CD14-positive monocyte (primary cell): ENCODE results near the gene CD3D. TPM values are rescaled to one million over a fixed set of nuclear protein-coding genes. Genes with fewer than 3 reads are reported as not detected.

ENCODE experiments used
- DNase-seq, 3 donors: peaks; one replicate each; pipeline ENCODE4 v3.0.0-alpha.2; 2011 to 2022
- H2AFZ ChIP-seq: 2 replicates; pipeline ENCODE4 v1.6.0; 2012; ENCODE audit warnings: mild to moderate bottlenecking, low read depth, low read length, inconsistent platforms; ENCODE audit not compliant: insufficient read depth, poor library complexity, severe bottlenecking
- H3K27ac ChIP-seq, 2 donors: 1 replicate in 1 of 2; 2 replicates in 1 of 2; pipeline ENCODE4 v1.5.1; 2012 to 2013; ENCODE audit warnings: low read length in 2 of 2, control low read depth in 1 of 2, inconsistent platforms in 1 of 2, low read depth in 1 of 2, mild to moderate bottlenecking in 1 of 2
- H3K27me3 ChIP-seq, 2 donors: one replicate each; pipeline versions ENCODE4 v1.6.0 to v1.6.1; 2011 to 2013; ENCODE audit warnings: low read length in 2 of 2; ENCODE audit not compliant: control insufficient read depth in 2 of 2, insufficient read depth in 2 of 2
- H3K36me3 ChIP-seq, 2 donors: replicated peaks in 1 of 2; 1 replicate in 1 of 2; 2 replicates in 1 of 2; pipeline versions ENCODE4 v1.5.1 to v1.6.1; 2012 to 2013; ENCODE audit warnings: low read length in 2 of 2, control low read depth in 1 of 2, inconsistent platforms in 1 of 2, mild to moderate bottlenecking in 1 of 2; ENCODE audit not compliant: insufficient read depth in 2 of 2, control insufficient read depth in 1 of 2
- H3K4me1 ChIP-seq, 2 donors: 1 replicate in 1 of 2; 2 replicates in 1 of 2; pipeline versions ENCODE4 v1.5.1 to v1.6.1; 2012 to 2013; ENCODE audit warnings: low read length in 2 of 2, control low read depth in 1 of 2, inconsistent platforms in 1 of 2, mild to moderate bottlenecking in 1 of 2, moderate library complexity in 1 of 2; ENCODE audit not compliant: insufficient read depth in 2 of 2, control insufficient read depth in 1 of 2
- H3K4me2 ChIP-seq: replicated peaks from 2 replicates; pipeline ENCODE3; 2012; ENCODE audit warnings: low read length, moderate library complexity, mild to moderate bottlenecking; ENCODE audit not compliant: poor library complexity, severe bottlenecking; ENCODE audit errors: extremely low read depth
- H3K4me3 ChIP-seq, 3 experiments: fragments of 200-600 bp in 1 of 3; sonication (generic) in 1 of 3; replicated peaks in 1 of 3; 1 replicate in 2 of 3; 2 replicates in 1 of 3; pipeline ENCODE4 v1.5.1; 2011 to 2013; ENCODE audit warnings: low read length in 3 of 3, mild to moderate bottlenecking in 3 of 3, control low read depth in 2 of 3, low read depth in 2 of 3, inconsistent platforms in 1 of 3, moderate library complexity in 1 of 3
- H3K79me2 ChIP-seq: 2 replicates; pipeline ENCODE4 v1.6.0; 2012; ENCODE audit warnings: mild to moderate bottlenecking, control low read depth, inconsistent platforms, low read length, moderate library complexity; ENCODE audit not compliant: insufficient read depth
- H3K9ac ChIP-seq: 2 replicates; pipeline ENCODE4 v1.6.0; 2017; ENCODE audit warnings: low read length, mild to moderate bottlenecking; ENCODE audit not compliant: insufficient read depth, poor library complexity, severe bottlenecking
- H3K9me3 ChIP-seq, 2 donors: replicated peaks in 1 of 2; 1 replicate in 1 of 2; 2 replicates in 1 of 2; pipeline versions ENCODE4 v1.5.1 to v1.6.1; 2012 to 2013; ENCODE audit warnings: low read length in 2 of 2, control low read depth in 1 of 2; ENCODE audit not compliant: control insufficient read depth in 1 of 2, insufficient read depth in 1 of 2
- H4K20me1 ChIP-seq: 2 replicates; pipeline ENCODE4 v1.6.0; 2012; ENCODE audit warnings: mild to moderate bottlenecking, low read length, control low read depth, moderate library complexity; ENCODE audit not compliant: insufficient read depth
- H3K27ac Mint-ChIP-seq, 7 donors: one replicate each; pipeline ENCODE4 v1.8.0; 2020; ENCODE audit warnings: mild to moderate bottlenecking in 7 of 7, mixed read lengths in 7 of 7, moderate library complexity in 6 of 7, inconsistent platforms in 2 of 7
- H3K27me3 Mint-ChIP-seq, 3 donors: one replicate each; pipeline ENCODE4 v1.8.0; 2021 to 2022; ENCODE audit warnings: low read depth in 3 of 3, mild to moderate bottlenecking in 3 of 3, mixed read lengths in 3 of 3, moderate library complexity in 3 of 3, inconsistent platforms in 1 of 3
- H3K36me3 Mint-ChIP-seq, 2 donors: one replicate each; pipeline ENCODE4 v1.8.0; 2020; ENCODE audit warnings: mixed read lengths in 2 of 2, inconsistent platforms in 1 of 2, mild to moderate bottlenecking in 1 of 2
- H3K4me1 Mint-ChIP-seq: one replicate; pipeline ENCODE4 v1.8.0; 2020; ENCODE audit warnings: mild to moderate bottlenecking, mixed read lengths
- H3K4me3 Mint-ChIP-seq, 2 donors: one replicate each; pipeline ENCODE4 v1.8.0; 2020; ENCODE audit warnings: mild to moderate bottlenecking in 2 of 2, mixed read lengths in 2 of 2, moderate library complexity in 1 of 2
- H3K9me3 Mint-ChIP-seq, 7 donors: one replicate each; pipeline ENCODE4 v1.8.0; 2020 to 2022; ENCODE audit warnings: mixed read lengths in 7 of 7, mild to moderate bottlenecking in 6 of 7, moderate library complexity in 6 of 7, inconsistent platforms in 2 of 7
- WGBS: methylation state at CpG from one replicate; pipeline ENCODE4 v1.1.5; 2013; ENCODE audit warnings: missing lambda C conversion rate; ENCODE audit not compliant: insufficient coverage; 5-methylcytosine and 5-hydroxymethylcytosine counted together
- intact Hi-C, 2 donors: fragments of 100-400 bp; cut with micrococcal nuclease; formaldehyde crosslinking; loops; one replicate each; pipeline versions ENCODE4 v1.15.0 to v1.15.1; 2023
- polyA plus RNA-seq, 3 donors: library from polyadenylated mRNA; depleted of rRNA in 1 of 3; unstranded in 2 of 3; stranded (reverse) in 1 of 3; fragments of 300-500 nt in 2 of 3; fragments of >200 nt in 1 of 3; fragmentation: Illumina TruSeq in 2 of 3; gene quantifications; 1 replicate in 2 of 3; 2 replicates in 1 of 3; pipeline ENCODE4 v1.2.3, GENCODE V29; 2012 to 2021
- TF ChIP-seq, protein P1 (sequence below): fragments of 200-600 bp; IDR thresholded peaks from one replicate; pipeline ENCODE4 v1.8.0; 2022; ENCODE audit warnings: antibody characterized with exemption, mild to moderate bottlenecking

Gene CD3D
- polyA plus RNA-seq, 3 donors: 2.2 to 3.1 TPM; not detected in 1

DNA sequence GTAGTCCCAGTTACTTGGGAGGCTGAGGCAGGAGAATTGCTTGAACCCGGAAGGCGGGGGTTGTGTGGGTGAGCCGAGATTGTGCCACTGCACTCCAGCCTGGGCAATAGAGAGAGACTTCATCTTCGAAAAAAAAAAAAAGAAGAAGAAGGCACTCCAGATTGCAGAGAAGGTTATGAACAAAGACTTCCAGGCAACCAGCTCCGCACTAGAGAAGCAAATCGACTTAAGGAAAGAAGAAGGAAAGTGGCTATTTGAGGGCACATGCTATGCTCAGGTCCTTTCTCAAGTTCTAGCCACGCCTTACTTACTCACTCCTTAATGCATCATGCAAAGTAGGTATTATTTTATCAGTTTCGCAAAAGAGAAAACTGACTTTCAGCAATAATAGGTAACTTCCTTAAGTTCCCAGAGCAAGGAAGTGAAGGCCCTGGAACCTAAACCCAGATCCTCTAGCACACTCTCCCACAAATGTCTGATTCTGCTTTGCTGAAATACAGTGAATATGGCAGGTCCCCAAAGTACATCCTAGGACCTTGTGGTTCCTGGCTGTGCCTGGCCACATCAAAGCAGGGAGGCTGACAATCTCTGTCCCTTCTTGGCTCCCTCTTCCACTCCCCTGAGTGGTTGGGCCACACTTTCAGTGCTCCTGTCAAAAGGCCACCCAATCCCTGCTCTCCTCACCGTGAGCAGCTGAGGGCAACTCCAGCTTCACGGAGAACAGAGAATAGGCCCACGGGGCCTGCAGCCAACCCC is 23.7 kb downstream of the CD3D start:
- H4K20me1 ChIP-seq: no peaks in the 10 kb centered on the region
- 47% methylated on average over 6 of the region's 11 CpGs for WGBS
- no peaks in the 10 kb centered on the region for H3K36me3 Mint-ChIP-seq
- intact Hi-C loops: no loop called here
- peak overlapping the region in 1 of 3 experiments; percentile 47 for H3K4me3 ChIP-seq
- peak overlapping the region; percentile 8 to 67 for H3K4me3 Mint-ChIP-seq
- peak overlapping the region; percentile 58 to 91 (median 85) for H3K27ac Mint-ChIP-seq
- H3K9me3 ChIP-seq: no peaks in the 10 kb centered on the region
- peak overlapping the region; percentile 53 for H3K4me2 ChIP-seq
- no peaks in the 10 kb centered on the region for H3K27me3 ChIP-seq
- no peak overlapping the region for H3K9ac ChIP-seq
- H3K4me1 Mint-ChIP-seq: peaks cover 67% of the 10 kb centered on the region
- TF ChIP-seq, protein P1, sequence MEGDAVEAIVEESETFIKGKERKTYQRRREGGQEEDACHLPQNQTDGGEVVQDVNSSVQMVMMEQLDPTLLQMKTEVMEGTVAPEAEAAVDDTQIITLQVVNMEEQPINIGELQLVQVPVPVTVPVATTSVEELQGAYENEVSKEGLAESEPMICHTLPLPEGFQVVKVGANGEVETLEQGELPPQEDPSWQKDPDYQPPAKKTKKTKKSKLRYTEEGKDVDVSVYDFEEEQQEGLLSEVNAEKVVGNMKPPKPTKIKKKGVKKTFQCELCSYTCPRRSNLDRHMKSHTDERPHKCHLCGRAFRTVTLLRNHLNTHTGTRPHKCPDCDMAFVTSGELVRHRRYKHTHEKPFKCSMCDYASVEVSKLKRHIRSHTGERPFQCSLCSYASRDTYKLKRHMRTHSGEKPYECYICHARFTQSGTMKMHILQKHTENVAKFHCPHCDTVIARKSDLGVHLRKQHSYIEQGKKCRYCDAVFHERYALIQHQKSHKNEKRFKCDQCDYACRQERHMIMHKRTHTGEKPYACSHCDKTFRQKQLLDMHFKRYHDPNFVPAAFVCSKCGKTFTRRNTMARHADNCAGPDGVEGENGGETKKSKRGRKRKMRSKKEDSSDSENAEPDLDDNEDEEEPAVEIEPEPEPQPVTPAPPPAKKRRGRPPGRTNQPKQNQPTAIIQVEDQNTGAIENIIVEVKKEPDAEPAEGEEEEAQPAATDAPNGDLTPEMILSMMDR: no peak
- H2AFZ ChIP-seq: no peak overlapping the region
- H3K27ac ChIP-seq: peak overlapping the region; percentile 65 to 68
- H3K79me2 ChIP-seq: no peaks in the 10 kb centered on the region
- peak; percentile 38 to 60 (median 56) for DNase-seq
- peaks cover 0 to 4% (median 0%) of the 10 kb centered on the region in 7 donors for H3K9me3 Mint-ChIP-seq
- peaks cover 62 to 75% of the 10 kb centered on the region in 2 donors for H3K4me1 ChIP-seq
- H3K36me3 ChIP-seq: no peaks in the 10 kb centered on the region
- H3K27me3 Mint-ChIP-seq: peaks cover 0 to 4% (median 0%) of the 10 kb centered on the region in 3 donors

DNA sequence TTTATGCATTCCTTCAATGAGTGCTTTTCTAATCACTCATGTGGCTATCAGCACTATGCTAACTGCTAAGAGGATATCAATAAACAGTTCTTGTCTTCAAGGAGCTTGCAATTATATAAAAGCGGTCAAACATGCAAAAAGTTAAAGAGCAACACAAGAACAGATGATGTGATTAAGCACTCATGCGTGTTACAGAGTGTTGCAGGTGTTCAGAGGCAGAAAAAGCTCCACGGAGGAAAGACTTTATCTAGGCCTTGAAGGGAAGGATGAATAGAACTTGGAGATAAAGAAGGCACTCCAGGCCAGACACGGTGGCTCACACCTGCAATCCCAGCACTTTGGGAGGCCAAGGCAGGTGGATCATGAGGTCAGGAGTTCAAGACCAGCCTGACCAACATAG is 24.4 kb downstream of the CD3D start:
- H3K4me3 Mint-ChIP-seq: no peak overlapping the region
- H3K4me1 Mint-ChIP-seq: peaks cover 67% of the 10 kb centered on the region
- H3K4me2 ChIP-seq: peak overlapping the region; percentile 20
- TF ChIP-seq, protein P1: no peak
- H3K27me3 ChIP-seq: no peaks in the 10 kb centered on the region
- H3K9ac ChIP-seq: no peak overlapping the region
- peaks cover 0 to 4% (median 0%) of the 10 kb centered on the region in 3 donors for H3K27me3 Mint-ChIP-seq
- no peaks in the 10 kb centered on the region for H3K79me2 ChIP-seq
- DNase-seq: no peak
- peak overlapping the region in 6 of 7 donors; percentile 43 to 79 (median 54) for H3K27ac Mint-ChIP-seq
- peaks cover 62 to 75% of the 10 kb centered on the region in 2 donors for H3K4me1 ChIP-seq
- no peaks in the 10 kb centered on the region for H3K36me3 Mint-ChIP-seq
- H3K4me3 ChIP-seq: peak overlapping the region in 1 of 3 experiments; percentile 47
- H2AFZ ChIP-seq: no peak overlapping the region
- 96% methylated on average over 4 of the region's 4 CpGs for WGBS
- peak overlapping the region; percentile 48 to 68 for H3K27ac ChIP-seq
- H3K9me3 ChIP-seq: no peaks in the 10 kb centered on the region
- H3K36me3 ChIP-seq: no peaks in the 10 kb centered on the region
- H3K9me3 Mint-ChIP-seq: peaks cover 0 to 4% (median 0%) of the 10 kb centered on the region in 7 donors
- no peaks in the 10 kb centered on the region for H4K20me1 ChIP-seq
- intact Hi-C loops: no loop called here
